RWPE2 (cell line): ENCODE results near the gene PACSIN2.

ENCODE experiments used
- ATAC-seq: fragments of 200-7000 bp; cut with Tn5 transposase; 3 replicates; pipeline ENCODE4 v1.9.1; 2021; ENCODE audit warnings: low read depth
- DNase-seq: peaks from one replicate; pipeline ENCODE4 v3.0.0-alpha.2; 2020; ENCODE audit warnings: low spot score
- H3K27ac ChIP-seq: fragments of 450-650 bp; 2 replicates; pipeline ENCODE4 v1.5.1; 2017; ENCODE audit warnings: mild to moderate bottlenecking; ENCODE audit not compliant: poor library complexity, severe bottlenecking
- H3K27me3 ChIP-seq: fragments of 250-450 bp; sonication (Bioruptor Pico); 2 replicates; pipeline ENCODE4 v1.5.1; 2021; ENCODE audit warnings: mild to moderate bottlenecking, moderate library complexity; ENCODE audit not compliant: insufficient read depth, poor library complexity, severe bottlenecking
- H3K36me3 ChIP-seq: fragments of 250-450 bp; sonication (Bioruptor Pico); 2 replicates; pipeline ENCODE4 v1.5.1; 2020; ENCODE audit warnings: low read depth, mild to moderate bottlenecking, moderate library complexity
- H3K4me1 ChIP-seq: fragments of 250-450 bp; sonication (Bioruptor Pico); 2 replicates; pipeline ENCODE4 v1.5.1; 2021; ENCODE audit warnings: mild to moderate bottlenecking, moderate library complexity; ENCODE audit not compliant: insufficient read depth, poor library complexity, severe bottlenecking
- H3K4me3 ChIP-seq: fragments of 250-450 bp; sonication (Bioruptor Pico); 2 replicates; pipeline ENCODE4 v1.5.1; 2021; ENCODE audit warnings: mild to moderate bottlenecking, moderate library complexity; ENCODE audit not compliant: severe bottlenecking
- H3K9me3 ChIP-seq: fragments of 250-450 bp; sonication (Bioruptor Pico); 2 replicates; pipeline ENCODE4 v1.5.1; 2021; ENCODE audit warnings: mild to moderate bottlenecking, moderate library complexity; ENCODE audit not compliant: severe bottlenecking
- CTCF ChIP-seq: fragments of 450-650 bp; IDR thresholded peaks from one replicate; pipeline ENCODE4 v1.5.1; 2017; ENCODE audit warnings: mild to moderate bottlenecking, moderate library complexity; ENCODE audit not compliant: poor library complexity, severe bottlenecking

Gene PACSIN2

GRCh38 chr22:42872821-42873220 lies 142.1 kb downstream of the PACSIN2 start:
- no peaks in the 10 kb centered on the region for H3K27me3 ChIP-seq
- H3K36me3 ChIP-seq = peaks cover 59% of the 10 kb centered on the region
- ATAC-seq = no peak
- H3K4me1 ChIP-seq = no peaks in the 10 kb centered on the region
- H3K9me3 ChIP-seq = no peaks in the 10 kb centered on the region
- no peak overlapping the region for H3K27ac ChIP-seq
- no peak for TF ChIP-seq CTCF
- no peak for DNase-seq
- H3K4me3 ChIP-seq = no peak overlapping the region

GRCh38 chr22:42871146-42872050 lies 143.6 kb downstream of the PACSIN2 start:
- H3K4me1 ChIP-seq = no peaks in the 10 kb centered on the region
- no peak for TF ChIP-seq CTCF
- peaks cover 47% of the 10 kb centered on the region for H3K36me3 ChIP-seq

GRCh38 chr22:42869888-42870480 lies 145.0 kb downstream of the PACSIN2 start:
- no peaks in the 10 kb centered on the region for H3K9me3 ChIP-seq
- no peak overlapping the region for H3K4me3 ChIP-seq
- H3K36me3 ChIP-seq = peaks cover 33% of the 10 kb centered on the region
- TF ChIP-seq CTCF = no peak
- no peaks in the 10 kb centered on the region for H3K27me3 ChIP-seq
- H3K27ac ChIP-seq = no peak overlapping the region
- no peak for ATAC-seq
- H3K4me1 ChIP-seq = no peaks in the 10 kb centered on the region
- DNase-seq = no peak

More at GRCh38 chr22:42871146-42872050, 143.6 kb downstream of the PACSIN2 start:
- ATAC-seq (no peak), DNase-seq (no peak)
- no peak overlapping the region for H3K27ac ChIP-seq
- H3K4me3 ChIP-seq = no peak overlapping the region
- no peaks in the 10 kb centered on the region for H3K27me3 ChIP-seq
- H3K9me3 ChIP-seq = no peaks in the 10 kb centered on the region

GRCh38 chr22:42869463-42869862 lies 145.5 kb downstream of the PACSIN2 start:
- Histone ChIP-seq H3K27me3 (no peaks in the 10 kb centered on the region), H3K4me3 (no peak overlapping the region), H3K9me3 (no peaks in the 10 kb centered on the region), H3K36me3 (peaks cover 32% of the 10 kb centered on the region), H3K4me1 (no peaks in the 10 kb centered on the region), H3K27ac (no peak overlapping the region)
- no peak for DNase-seq
- no peak for ATAC-seq
- TF ChIP-seq CTCF = no peak
